Activated T-cell treated with anti-CD3 and anti-CD28 coated beads for 4 hours (primary cell): ENCODE results near the gene TRPT1.

Experiments
- DNase-seq: peaks from one replicate; pipeline ENCODE4 v3.0.0-alpha.2; 2020

TRPT1 gene

DNA sequence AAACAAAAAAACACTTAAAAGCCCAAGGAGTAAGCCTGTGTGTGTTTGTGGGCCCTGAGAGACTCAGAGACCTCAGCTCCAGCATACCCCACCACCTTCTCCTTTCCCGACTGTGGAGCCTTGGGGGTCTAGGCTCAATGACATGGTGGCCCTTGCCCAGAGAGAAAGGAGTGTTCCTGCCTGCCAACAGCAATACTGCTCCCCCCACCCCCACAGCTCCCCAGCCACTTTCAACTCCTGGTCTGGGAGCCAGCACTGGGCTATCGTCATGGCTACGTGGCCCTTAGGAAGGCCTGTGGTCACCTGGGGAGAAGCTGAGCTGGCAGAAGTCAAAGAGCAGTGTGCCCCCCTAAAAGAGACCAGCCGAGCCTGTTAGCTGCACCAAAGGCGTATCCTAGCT is 18.1 kb upstream of the TRPT1 start:
- DNase-seq, result no peak

DNA sequence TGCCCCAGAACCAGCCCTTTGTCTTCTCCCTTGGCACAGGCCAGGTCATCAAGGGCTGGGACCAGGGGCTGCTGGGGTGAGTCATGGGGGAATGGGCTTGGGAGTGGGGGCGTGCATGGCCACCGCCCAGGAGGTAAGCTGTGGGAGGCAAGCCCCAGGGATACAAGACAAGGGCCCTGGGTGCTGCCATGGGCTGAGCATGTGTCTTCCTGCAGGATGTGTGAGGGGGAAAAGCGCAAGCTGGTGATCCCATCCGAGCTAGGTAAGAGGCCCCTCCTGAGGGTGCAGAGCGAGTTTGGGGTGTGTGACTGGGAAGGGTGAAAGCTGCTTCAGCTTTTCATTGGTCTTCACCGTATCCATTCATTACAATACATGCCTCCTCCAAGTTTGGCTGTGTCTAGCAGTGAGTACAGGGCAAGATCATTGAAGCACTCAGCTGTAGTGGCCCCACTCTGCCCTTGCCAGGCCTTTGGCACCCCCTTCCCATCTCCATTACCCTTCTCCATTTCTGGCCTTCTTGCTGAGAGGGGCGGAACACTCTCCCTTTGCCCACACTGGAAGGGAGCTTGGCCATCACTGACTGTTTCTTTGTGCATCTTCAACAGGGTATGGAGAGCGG is 17.4 kb upstream of the TRPT1 start:
- DNase-seq, result no peak

DNA sequence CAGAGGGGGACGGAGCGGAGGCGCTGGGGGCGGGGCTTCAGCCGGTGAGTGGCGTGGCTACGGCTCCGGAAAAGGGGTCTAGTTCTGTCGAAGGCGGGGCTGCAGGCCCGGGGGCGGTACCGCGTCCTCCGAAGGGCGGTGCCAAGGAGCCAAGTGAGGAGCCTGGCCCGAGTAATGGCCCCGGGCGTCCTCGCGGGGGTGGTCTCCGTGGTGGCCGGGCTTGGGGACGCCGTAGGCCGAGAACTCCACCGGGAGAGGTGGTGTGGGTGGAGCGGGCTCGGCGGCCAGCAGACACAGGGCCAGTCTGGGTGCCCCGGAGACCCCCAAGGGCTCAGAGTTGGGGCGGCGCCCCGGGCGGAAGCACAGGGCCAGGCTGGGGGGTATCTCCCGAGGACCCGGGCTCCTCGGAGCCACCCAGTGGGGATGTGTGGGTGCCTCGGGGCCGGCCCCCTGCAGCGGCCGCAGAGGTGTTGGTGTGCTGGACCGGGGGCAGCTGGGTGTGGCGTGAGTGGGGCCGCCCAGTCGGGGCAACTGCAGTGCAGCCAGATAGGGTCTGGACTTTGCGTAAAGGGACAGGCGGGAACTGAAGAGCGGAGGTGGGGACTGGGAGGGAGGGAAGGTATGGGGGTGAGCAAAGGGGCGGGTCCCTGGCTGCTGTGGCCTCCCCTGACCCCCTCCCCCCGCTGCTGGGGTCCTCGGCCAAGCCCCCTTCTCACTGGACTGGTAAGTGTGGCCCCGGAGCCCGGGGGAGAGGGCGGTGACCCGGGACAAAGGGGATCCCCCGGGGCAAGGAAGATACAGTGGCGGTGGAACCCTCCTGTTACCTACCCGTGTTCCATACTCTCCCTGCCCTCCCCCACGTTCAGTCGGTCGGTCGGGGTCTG is 15.7 kb upstream of the TRPT1 start:
- no peak for DNase-seq

DNA sequence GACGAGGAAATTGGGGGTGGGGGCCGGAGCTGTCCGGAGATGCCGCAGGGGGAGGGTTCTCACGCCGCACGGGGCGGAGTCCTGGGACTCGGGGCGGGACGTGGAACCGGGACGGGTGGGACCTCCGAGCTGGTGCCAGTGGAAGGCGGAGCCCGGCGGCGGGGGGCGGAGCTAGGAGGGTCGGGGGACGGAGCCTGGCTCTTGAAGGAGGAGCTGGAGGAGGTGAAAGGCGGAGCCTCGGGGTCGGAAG is 15.2 kb upstream of the TRPT1 start:
- peak; percentile 99 for DNase-seq

DNA sequence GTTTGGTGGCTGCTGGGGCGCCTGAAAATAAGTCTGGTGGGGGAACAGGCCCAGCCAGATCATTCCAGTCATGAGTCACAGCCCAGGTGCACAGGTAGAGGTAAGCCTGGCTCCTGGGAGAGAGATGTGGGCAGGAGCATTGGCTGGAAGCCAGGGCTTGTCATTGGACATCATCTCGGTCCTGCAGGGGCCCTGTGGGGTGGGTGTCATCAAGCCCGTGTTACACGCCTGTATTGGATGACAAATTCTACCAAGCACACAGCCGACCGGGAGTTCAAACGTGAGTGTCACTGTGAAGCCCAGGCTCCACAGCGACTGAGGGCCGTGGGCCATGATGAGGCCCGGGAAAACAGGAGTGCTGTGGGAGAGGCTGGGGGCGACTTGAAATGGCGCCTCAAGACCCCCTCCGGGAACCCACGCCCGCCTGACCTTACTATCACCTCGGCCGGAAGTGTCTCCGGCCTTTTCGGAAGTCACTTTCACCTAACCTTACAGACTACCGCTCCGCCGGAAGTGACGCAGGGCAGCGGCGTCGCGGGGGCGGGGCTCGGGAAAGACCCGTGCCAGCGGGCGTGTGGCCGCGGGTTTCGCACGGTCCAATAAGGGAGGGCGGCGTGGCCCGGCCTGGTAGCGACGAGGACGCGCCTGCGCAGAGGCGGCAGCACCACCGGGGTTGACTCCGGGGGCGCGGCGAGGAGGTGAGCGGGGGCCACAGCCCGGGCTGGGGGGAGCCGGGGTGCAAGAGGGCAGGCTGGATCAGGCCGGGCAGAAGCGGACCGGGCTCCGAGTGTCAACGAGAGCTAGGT is 14.7 kb upstream of the TRPT1 start, which contains the start of gene FKBP2:
FKBP2 (plus strand) TSS at position 661 of the 806 bp plus-strand sequence. CDS start 1,293 bp downstream, outside the sequence.
- DNase-seq, result peak; percentile 96

DNA sequence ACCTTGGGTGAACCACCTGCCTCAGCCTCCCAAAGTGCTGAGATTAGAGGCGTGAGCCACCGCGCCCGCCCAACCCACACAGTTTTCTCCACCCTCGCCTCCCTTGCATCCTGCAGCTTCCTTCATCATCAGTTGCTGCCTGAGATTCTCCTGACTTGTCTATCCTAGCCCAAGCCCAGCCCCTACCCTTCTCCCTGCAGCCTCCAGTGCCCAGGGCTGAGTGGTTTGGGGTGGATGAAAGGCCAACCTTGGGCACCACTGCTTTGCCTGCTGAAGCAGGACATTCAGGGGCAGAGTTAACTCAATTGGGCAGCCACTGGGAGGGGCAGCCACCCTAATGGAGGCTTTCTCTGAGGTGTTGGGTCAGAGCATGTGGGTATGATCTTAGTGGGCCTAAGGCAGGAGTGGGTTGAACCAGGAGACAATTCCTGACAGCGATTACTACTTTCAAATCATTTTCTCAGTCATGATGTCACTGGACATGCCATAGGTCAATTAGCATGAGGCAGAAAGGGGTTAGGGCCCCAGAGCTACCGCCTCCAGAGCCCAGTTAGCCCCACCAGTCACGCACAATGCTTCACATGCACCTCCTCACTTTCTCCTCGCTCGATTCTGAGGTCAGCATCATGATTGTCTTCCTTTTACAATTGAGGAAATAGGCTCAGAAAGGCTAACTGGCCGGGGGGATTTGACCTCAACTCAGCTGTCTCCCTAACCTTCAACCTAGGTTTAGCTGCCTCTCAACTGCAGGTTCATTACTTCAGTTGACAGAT is 13.9 kb upstream of the TRPT1 start:
- DNase-seq, result no peak

DNA sequence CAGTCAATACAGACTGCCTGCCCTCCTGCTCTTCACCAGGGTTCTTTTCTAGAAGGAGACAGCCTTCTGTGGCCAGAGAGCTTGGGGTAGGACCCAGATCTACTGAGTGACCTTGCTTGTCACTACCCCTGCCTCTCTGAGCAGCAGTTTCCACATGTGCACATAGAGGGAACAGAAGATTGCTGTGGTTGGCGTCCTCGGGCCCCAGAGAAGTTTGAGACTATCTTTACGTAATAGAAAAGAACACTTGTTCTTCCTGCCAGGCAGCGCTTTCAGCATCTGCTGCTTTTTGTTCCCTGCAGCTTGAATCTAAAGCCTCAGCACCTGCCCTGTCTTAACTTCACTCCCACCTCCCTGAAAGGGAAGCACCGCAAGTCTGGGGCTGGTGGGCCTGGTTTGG is 13.0 kb upstream of the TRPT1 start:
- no peak for DNase-seq

DNA sequence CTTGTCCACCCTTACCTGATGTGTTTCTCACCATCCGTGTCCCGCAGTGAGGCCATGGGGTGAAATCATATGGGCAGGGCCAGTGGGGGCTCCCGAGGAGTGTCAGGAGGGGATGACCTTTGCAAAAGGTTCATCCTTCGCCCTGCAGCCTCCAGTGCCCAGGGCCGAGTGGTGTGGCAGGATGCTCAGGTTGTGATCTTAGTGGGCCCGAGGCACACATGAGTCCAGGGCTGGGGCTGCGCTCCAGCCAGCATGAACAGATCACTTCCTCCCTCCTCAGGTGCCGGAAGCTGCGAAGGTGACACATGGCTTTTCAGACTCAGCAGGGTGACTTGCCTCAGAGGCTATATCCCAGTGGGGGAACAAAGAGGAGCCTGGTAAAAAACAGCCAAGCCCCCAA is 12.1 kb upstream of the TRPT1 start:
- no peak for DNase-seq

DNA sequence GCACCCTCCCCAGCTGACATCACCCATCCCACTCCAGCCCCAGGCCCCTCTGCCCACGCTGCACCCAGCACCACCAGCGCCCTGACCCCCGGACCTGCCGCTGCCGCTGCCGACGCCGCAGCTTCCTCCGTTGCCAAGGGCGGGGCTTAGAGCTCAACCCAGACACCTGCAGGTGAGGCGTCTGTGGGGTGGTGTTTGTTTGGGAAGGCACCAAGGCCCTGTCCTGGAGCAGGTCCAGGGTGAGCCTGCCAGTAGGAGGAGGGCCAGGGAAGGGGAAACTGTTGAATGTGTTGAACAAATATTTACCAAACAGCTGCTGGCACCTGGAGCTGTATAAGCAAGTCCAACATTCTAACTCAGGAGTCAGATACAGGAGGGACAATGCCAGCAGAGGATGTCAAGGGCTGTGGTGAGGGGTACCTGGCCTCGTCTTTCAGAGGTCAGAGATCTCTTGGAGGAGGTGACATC is 11.5 kb upstream of the TRPT1 start:
- no peak for DNase-seq

DNA sequence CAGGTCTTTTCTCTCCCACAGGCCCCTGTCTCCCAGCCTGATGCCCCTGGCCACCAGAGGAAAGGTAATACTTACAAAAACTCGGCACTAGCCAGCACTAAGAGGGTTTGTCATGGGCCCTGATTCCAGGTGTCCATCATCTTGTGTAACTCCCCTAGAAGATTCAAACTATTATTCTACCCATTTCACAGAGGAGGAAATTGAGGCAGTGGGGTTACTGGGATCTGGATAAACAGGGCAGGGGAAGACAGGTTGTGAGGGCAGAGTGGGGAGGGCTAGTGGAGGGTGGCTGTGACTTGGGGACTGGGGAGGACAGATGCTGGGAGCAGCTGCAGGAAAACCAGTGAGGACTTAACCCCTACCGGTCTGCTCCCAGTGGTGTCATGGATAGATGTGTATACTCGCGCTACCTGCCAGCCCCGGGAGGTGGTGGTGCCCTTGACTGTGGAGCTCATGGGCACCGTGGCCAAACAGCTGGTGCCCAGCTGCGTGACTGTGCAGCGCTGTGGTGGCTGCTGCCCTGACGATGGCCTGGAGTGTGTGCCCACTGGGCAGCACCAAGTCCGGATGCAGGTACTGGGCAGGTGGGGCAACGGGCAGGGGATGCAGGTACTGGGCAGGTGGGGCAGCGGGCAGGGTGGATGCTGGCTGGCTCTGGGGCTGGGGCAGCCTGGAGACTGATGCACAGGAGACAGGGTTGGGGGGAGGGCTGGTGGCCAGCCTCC is 9.6 kb upstream of the TRPT1 start:
- DNase-seq, result no peak

DNA sequence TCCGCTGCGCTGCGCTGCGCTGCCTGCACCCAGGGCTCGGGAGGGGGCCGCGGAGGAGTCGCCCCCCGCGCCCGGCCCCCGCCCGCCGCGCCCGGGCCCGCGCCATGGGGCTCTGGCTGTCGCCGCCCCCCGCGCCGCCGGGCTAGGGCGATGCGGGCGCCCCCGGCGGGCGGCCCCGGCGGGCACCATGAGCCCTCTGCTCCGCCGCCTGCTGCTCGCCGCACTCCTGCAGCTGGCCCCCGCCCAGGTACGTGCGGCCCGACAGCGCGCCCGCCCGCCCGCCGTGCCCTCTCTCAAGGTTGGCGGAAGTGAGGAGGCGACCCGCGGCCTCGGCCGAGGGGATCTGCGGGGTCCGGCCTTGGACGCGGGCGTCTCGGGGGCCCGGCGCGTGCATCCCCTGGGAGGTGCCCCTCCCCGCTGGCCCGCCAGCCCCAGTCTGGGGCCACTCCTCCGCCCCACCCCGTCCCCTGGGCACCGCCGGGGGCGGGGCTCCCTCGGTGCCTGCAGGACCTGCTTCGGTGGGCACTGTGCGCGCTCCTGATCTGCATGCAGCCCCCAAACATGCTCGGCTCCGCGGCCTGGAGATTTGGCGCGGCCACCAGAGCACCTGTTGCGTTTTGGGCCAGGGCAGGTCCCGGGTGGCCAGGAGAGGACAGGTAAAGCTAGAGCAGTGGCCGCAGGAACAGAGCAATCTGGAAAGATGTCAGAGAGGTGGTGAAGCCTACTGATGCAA is 8.8 kb upstream of the TRPT1 start:
- DNase-seq, result no peak

DNA sequence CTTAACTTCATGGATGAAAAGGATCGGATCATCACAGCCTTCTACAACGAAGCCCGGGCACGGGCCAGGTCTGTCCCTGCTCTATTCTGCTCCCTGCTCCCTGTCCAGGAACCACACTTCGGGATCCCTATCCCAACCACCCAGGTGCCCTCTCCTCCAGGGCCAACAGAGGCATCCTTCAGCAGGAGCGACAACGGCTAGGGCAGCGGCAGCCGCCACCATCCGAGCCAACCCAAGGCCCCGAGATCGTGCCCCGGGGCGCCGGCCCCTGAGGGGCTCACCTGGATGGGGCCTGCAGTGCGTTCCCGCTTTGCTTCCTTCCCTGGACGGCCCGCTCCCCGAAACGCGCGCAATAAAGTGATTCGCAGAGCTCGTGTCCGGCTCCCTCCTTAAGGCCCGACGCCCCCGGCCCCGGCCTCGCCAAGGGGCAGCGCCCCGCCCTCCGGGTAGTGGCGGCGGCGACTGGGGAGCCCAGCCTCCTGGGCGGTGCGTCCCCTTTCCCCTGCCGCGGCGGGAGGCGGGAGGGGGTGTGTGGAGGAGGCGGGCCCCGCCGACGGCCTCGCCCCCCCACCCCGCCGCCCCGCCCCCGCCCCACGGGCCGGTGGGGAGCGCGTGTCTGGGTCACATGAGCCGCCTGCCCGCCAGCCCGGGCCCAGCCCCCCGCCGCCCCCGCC is 8.1 kb upstream of the TRPT1 start, which contains the start of gene VEGFB:
VEGFB (plus strand) TSS at position 672 of the 674 bp plus-strand sequence. CDS start 250 bp downstream, outside the sequence.
- DNase-seq, result peak; percentile 69

DNA sequence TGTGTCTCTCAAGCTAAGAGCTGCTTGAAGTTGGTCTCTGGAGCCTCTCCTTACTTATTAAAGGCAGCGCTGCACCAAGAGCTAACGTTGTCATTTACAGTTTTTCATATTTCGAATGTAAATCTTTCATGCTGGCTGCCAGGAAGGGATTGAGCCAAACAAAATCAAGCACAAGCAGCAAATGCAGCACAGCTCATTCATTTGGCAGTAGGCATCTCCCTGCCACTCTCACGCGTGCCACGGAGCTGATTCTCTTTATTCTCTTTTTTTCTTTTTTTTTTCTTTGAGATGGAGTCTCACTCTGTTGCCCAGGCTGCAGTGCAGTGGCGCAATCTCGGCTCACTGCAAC is 7.0 kb upstream of the TRPT1 start:
- DNase-seq, result no peak

DNA sequence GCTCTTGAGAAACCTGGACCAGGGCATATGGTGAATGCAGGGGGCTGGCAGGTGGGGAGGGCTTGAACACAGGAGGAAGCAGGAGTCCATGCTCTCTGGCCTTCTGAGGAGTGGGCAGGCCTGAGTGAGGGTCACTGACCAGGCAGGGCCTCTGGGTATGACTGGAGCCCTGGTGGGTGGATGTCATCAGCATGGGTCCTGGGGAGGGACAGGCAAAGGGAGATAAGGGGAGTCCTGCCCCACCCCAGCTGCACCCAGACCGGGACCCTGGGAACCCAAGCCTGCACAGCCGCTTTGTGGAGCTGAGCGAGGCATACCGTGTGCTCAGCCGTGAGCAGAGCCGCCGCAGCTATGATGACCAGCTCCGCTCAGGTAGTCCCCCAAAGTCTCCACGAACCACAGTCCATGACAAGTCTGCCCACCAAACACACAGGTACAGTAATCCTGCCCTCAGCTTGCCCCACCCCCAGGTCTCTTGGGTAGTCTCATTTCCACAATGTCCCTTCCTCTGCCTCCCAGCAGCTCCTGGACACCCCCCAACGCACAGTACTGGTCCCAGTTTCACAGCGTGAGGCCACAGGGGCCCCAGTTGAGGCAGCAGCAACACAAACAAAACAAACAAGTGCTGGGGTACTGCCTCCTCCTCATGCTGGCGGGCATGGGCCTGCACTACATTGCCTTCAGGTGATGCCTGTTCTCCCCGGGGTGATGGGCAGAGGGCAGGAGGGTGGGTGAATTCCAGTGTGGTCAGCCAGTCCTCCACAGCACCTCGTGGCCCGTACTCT is 6.4 kb upstream of the TRPT1 start:
- no peak for DNase-seq

DNA sequence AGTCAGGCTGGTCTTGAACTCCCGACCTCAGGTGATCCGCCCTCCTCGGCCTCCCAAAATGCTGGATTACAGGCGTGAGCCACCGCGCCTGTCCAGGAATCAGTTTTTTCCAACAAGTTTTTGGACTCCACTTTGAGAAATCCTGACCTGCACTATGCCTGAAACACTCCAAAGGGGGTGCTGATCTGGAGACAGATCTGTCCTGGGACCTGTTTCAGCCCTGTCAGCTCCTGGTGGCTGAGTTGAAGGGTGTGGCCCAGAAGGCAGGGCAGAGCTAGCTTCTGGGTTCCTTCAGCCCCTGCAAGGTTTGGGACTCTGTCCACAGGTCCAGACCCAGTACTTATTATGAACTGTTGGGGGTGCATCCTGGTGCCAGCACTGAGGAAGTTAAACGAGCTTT is 5.6 kb upstream of the TRPT1 start:
- no peak for DNase-seq

DNA sequence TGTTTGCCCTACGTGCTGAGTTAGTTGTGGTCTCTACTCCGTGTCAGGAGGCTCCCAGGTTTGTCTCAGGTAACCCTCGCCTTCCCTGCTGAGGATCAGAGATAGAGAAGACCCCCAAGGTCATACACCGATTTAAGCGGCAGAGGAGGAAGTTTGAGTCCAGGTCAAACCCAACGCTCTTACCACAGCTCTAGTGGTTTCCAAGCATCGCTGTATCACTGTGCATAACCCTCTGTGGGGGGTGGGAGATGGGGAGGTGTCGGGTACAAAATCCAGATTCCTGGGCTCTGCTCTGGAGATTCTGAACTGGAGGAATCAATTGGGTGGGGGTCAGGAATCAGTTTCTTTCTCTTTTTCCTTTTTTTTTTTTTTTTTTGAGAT is 5.0 kb upstream of the TRPT1 start:
- no peak for DNase-seq

DNA sequence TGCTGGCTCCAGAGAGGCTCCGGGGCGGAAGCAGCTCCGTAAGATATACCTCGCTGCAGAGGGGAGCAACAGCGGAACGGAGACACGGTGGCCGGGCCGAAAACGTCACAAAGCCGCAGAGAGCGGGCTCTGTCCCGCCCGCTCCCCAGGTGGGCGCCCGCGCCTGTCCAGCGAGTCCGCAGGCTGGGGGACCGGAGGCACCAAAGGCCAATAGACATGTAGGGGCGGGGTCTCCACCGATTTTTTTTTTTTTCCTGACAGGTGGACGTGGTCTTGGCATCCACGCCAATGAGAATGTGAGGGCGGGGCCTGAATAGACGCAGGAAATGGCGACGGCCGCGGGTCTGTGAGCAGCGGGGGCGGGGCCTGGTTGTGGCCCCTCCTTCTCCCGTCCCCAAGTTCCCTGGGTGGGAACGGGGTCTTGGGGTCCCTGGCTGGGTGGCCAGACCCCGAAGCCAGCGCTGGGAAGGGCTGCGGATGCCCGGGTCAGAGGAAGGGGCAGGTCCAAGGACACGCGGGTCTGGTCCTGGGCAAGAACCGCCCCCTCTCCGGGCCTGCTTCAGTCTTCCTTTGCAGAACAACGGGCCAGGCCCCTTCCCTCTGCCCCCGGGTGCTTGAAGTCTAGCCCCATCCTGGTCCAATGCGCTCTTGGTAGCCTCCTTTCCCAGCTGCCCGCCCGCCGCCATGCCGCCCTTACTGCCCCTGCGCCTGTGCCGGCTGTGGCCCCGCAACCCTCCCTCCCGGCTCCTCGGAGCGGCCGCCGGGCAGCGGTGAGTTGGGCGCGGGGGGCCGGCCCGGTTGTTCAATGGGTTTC is 4.4 kb upstream of the TRPT1 start, which contains the start of gene DNAJC4:
DNAJC4 (plus strand) TSS at position 378 of the 814 bp plus-strand sequence; CDS start at position 685, 307 bp downstream.
- DNase-seq, result peak; percentile 75

DNA sequence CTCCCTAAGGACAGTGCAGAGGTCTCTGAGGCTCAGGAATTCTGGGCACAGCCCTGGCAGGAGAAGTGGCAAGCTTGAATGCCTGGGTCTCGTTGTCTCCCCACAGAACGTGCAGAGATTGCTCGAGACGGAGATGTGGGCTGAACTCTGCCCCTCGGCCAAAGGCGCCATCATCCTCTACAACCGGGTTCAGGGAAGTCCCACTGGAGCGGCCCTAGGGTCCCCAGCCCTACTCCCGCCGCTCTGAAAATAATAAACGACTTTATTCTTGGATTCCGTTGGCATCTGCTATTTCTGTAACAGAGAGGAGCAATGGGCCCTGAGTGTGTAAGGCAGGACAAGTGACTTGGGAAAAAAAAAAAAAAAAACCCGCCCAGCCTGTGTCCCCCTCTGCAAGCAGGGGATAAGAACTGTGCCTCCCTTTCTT is 3.8 kb upstream of the TRPT1 start:
- DNase-seq, result no peak
